Rectal smooth muscle tissue (tissue), 1 donor: ENCODE measurements around the gene SIPA1L3.
"Not testable (repeated sequence)": the region's sequence is repeated elsewhere in the genome, so short reads cannot be mapped to it uniquely, and the experiment has no call there.

Experiments
- H3K27ac ChIP-seq: one replicate; pipeline ENCODE4 v1.7.0; 2013; ENCODE audit warnings: low read depth, low read length, inconsistent platforms
- H3K27me3 ChIP-seq: one replicate; pipeline ENCODE4 v1.7.0; 2013; ENCODE audit warnings: low read length; ENCODE audit not compliant: control insufficient read depth, insufficient read depth
- H3K36me3 ChIP-seq: one replicate; pipeline ENCODE4 v1.7.0; 2013; ENCODE audit warnings: low read length; ENCODE audit not compliant: control insufficient read depth, insufficient read depth
- H3K4me1 ChIP-seq: one replicate; pipeline ENCODE4 v1.7.0; 2013; ENCODE audit warnings: low read length; ENCODE audit not compliant: control insufficient read depth, insufficient read depth
- H3K4me3 ChIP-seq: one replicate; pipeline ENCODE4 v1.7.0; 2013; ENCODE audit warnings: low read length
- H3K9ac ChIP-seq: one replicate; pipeline ENCODE4 v1.7.0; 2013; ENCODE audit warnings: low read length

Gene SIPA1L3

DNA sequence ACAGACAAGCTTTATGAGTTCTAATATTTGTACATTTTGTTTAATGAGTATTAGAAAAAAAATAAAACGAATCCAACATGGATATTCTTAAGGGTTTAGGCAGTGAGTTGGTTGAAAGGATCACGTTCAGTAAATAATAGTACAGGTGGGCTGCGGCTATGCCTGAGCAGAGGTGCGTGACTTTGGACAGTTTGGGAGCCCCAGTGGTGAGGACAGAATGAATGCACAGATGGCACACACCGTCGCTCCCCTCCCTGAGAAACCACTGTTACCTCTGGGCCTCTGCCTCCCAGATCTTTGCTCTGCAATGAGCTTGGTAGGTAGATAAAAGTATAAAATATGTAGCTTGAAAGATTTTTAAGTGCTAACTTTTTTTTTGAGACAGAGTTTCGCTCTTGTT is 153.3 kb downstream of the SIPA1L3 start:
- H3K4me1 ChIP-seq, result no peaks in the 10 kb centered on the region
- H3K27me3 ChIP-seq, result no peaks in the 10 kb centered on the region
- no peak overlapping the region for H3K4me3 ChIP-seq
- H3K27ac ChIP-seq, result no peak overlapping the region
- no peaks in the 10 kb centered on the region for H3K36me3 ChIP-seq
- no peak overlapping the region for H3K9ac ChIP-seq

GRCh38 chr19:38061294-38061693 is 154.3 kb downstream of the SIPA1L3 start:
- Histone ChIP-seq H3K27ac (no peak overlapping the region), H3K4me1 (no peaks in the 10 kb centered on the region), H3K9ac (no peak overlapping the region), H3K4me3 (no peak overlapping the region), H3K27me3 (no peaks in the 10 kb centered on the region), H3K36me3 (no peaks in the 10 kb centered on the region)

- Histone ChIP-seq H3K9ac (no peak overlapping the region), H3K4me1 (no peaks in the 10 kb centered on the region), H3K27me3 (no peaks in the 10 kb centered on the region), H3K27ac (no peak overlapping the region), H3K4me3 (no peak overlapping the region), H3K36me3 (no peaks in the 10 kb centered on the region)
These were observed 156.2 kb downstream of the SIPA1L3 start for GRCh38 chr19:38062959-38063761.

DNA sequence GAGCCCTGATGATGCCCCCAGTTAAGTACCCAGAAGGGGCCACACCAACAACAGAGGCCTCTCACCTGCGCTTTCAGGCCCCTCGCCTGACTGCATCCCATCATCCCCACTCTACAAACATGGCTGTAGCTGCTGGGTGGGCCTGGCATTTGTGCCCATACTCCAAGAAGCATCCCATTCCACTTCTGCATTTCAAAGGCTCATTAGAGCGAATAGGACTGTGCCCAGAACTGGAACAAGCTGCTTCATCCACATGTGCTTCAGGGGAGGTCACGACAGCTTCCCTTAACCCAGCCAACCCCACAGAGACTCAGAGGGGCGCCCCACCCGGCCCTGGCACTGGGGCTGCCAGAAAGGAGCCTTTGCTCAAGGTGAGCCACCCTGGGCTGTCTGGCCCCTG is 156.9 kb downstream of the SIPA1L3 start:
- no peak overlapping the region for H3K4me3 ChIP-seq
- no peaks in the 10 kb centered on the region for H3K27me3 ChIP-seq
- H3K9ac ChIP-seq, result no peak overlapping the region
- H3K27ac ChIP-seq, result no peak overlapping the region
- H3K4me1 ChIP-seq, result no peaks in the 10 kb centered on the region
- no peaks in the 10 kb centered on the region for H3K36me3 ChIP-seq

DNA sequence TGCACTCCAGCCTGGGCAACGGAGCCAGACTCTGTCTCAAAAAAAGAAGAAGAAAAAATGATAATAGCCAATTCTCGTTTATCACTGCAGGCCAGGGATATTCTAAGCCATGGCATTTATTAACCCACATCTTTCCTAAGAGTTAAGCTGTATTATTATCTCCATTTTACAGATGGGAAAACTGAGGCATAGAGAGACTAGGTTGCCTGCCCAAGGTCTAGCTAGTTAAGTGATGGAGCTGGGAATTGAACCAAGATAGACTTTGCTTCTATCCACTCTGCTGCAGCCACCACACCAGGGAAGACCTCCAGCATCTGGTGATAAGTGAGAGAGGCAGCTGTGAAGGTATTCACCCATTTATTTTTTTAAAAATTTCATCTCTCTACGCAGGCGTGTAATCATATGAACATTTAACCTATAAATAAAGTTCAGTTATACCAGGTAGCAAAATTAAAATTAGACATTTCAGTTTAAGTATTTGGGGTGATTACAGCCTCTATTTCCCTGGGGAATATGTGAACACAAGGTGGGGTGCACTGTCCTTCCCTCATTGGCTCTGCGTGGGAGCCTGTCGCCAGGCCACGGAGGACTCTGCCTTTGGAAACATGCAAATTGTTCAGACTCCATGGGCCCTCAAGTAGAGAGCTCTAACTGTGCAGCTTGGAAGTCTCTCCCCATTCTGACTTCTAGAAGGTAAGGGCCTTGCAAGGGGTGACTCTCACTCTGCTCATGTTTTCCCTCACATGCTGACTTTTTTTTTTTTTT is 157.8 kb downstream of the SIPA1L3 start:
- H3K36me3 ChIP-seq, result no peaks in the 10 kb centered on the region
- no peak overlapping the region for H3K4me3 ChIP-seq
- no peak overlapping the region for H3K27ac ChIP-seq
- H3K27me3 ChIP-seq, result no peaks in the 10 kb centered on the region
- no peak overlapping the region for H3K9ac ChIP-seq
- no peaks in the 10 kb centered on the region for H3K4me1 ChIP-seq

DNA sequence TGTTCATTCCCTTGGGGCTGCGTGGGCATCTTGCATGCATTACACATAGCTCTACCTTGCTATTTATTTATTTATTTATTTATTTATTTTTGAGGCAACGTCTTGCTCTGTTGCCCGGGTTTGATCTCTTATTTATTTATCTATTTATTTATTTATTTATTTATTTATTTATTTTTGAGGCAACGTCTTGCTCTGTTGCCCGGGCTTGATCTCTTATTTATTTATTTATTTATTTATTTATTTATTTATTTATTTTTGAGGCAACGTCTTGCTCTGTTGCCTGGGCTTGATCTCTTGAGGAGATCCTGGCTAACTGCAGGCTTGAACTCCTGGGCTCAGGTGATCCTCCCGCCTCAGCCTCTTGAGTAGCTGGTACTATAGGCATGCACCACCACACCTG is 158.8 kb downstream of the SIPA1L3 start:
- H3K36me3 ChIP-seq, H3K9ac ChIP-seq, H3K27me3 ChIP-seq: not testable (repeated sequence)

DNA sequence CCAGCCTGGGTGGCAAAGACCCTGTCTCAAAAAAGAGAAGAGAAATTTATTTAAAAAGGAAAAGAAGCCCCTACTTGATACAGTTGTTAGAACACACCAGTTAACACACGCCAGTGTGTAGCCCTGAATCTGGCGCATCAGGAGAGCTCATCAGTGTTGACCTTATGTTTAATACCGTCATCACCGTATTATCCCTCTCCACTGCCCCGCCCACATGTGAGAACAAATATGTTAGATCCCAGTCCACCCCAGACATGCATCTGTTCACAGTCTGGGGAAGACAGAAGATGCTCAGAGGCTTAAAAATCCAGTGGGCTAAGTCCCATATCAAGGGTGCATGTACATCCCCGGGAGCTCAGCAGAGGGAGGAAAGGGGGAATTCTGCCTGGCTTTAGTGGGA is 161.8 kb downstream of the SIPA1L3 start:
- H3K9ac ChIP-seq, result no peak overlapping the region
- no peak overlapping the region for H3K4me3 ChIP-seq
- H3K36me3 ChIP-seq, result no peaks in the 10 kb centered on the region
- H3K27ac ChIP-seq, result no peak overlapping the region
- H3K27me3 ChIP-seq, result no peaks in the 10 kb centered on the region
- H3K4me1 ChIP-seq, result no peaks in the 10 kb centered on the region

More for the DNA sequence above, 158.8 kb downstream of the SIPA1L3 start:
- H3K4me3 ChIP-seq, H3K4me1 ChIP-seq, H3K27ac ChIP-seq: not testable (repeated sequence)

DNA sequence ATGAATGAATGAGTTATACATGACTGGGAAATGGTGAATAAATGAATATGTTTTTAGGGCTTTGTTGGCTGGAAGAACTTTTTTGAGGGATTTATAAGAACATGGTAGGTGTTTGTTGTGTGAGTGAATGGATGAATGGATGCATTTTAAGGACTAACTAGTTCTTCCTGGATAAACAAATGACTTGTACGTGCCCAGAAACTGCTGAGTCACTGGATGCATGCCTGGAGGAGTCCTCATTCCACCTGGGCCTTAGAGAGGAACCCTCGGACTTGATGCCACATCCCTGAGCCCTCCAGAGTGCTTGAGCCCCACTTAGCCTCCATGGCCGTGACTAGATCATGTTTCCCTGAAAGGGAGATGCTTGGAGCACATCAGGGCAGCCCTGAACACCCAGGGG is 163.6 kb downstream of the SIPA1L3 start:
- no peaks in the 10 kb centered on the region for H3K36me3 ChIP-seq
- H3K27me3 ChIP-seq, result no peaks in the 10 kb centered on the region
- H3K4me1 ChIP-seq, result no peaks in the 10 kb centered on the region
- H3K27ac ChIP-seq, result no peak overlapping the region
- no peak overlapping the region for H3K4me3 ChIP-seq
- no peak overlapping the region for H3K9ac ChIP-seq

GRCh38 chr19:38071054-38071453 is 164.0 kb downstream of the SIPA1L3 start:
- not testable (repeated sequence) for H3K27ac ChIP-seq

GRCh38 chr19:38071647-38072046 is 164.6 kb downstream of the SIPA1L3 start:
- Histone ChIP-seq H3K27ac (no peak overlapping the region), H3K27me3 (no peaks in the 10 kb centered on the region), H3K4me1 (no peaks in the 10 kb centered on the region), H3K9ac (no peak overlapping the region), H3K36me3 (no peaks in the 10 kb centered on the region), H3K4me3 (no peak overlapping the region)

More at GRCh38 chr19:38071054-38071453, 164.0 kb downstream of the SIPA1L3 start:
- H3K27me3 ChIP-seq, H3K9ac ChIP-seq, H3K36me3 ChIP-seq, H3K4me1 ChIP-seq, H3K4me3 ChIP-seq: not testable (repeated sequence)

GRCh38 chr19:38072776-38073750 is 166.1 kb downstream of the SIPA1L3 start:
- no peak overlapping the region for H3K9ac ChIP-seq
- no peaks in the 10 kb centered on the region for H3K36me3 ChIP-seq
- H3K27me3 ChIP-seq, result no peaks in the 10 kb centered on the region
- H3K4me3 ChIP-seq, result no peak overlapping the region
- no peaks in the 10 kb centered on the region for H3K4me1 ChIP-seq
- no peak overlapping the region for H3K27ac ChIP-seq
